ENCODE results near the gene CASP8. TPM values are rescaled to one million over a fixed set of nuclear protein-coding genes. Genes with fewer than 3 reads are reported as not detected.

Gene CASP8
- total and polyA plus RNA-seq, 2 of the 13 experiments (the other 11 are each of a cell fraction or from before 2014, with no cell fraction given), result 25.0 to 52.8 TPM

DNA sequence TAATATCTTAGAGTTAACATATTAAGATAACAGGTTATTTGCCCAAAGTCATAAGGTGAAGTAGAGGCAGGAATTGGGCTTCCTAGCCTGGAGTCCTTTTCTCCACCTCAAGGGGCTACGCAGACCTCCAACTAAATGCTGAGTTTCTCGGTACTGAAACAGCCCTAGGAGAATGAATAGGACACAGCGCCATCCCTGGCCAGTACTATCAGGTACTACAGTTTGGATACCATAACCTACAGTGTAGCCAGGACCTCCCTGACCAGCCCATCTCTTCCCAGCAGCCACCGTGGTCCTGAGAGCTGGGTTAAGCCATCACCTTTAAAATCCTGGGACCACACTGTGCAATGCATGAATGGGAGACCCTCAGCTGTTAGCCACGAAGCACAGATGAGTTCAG, 15.7 kb downstream of the CASP8 start:
- ChIA-PET POLR2A (no interaction called here), CTCF (ENCODE audit: low intra/inter-chr PET ratio, low total read pairs) (no interaction called here)
- TF ChIP-seq, protein P1, sequence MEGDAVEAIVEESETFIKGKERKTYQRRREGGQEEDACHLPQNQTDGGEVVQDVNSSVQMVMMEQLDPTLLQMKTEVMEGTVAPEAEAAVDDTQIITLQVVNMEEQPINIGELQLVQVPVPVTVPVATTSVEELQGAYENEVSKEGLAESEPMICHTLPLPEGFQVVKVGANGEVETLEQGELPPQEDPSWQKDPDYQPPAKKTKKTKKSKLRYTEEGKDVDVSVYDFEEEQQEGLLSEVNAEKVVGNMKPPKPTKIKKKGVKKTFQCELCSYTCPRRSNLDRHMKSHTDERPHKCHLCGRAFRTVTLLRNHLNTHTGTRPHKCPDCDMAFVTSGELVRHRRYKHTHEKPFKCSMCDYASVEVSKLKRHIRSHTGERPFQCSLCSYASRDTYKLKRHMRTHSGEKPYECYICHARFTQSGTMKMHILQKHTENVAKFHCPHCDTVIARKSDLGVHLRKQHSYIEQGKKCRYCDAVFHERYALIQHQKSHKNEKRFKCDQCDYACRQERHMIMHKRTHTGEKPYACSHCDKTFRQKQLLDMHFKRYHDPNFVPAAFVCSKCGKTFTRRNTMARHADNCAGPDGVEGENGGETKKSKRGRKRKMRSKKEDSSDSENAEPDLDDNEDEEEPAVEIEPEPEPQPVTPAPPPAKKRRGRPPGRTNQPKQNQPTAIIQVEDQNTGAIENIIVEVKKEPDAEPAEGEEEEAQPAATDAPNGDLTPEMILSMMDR (CRISPR knock-in tag; IDR thresholded peaks at IDR 0.05), result 0 out of 2 replicates have a peak, but pooled peaks have one; percentile 7
- TF ChIP-seq, protein P2, sequence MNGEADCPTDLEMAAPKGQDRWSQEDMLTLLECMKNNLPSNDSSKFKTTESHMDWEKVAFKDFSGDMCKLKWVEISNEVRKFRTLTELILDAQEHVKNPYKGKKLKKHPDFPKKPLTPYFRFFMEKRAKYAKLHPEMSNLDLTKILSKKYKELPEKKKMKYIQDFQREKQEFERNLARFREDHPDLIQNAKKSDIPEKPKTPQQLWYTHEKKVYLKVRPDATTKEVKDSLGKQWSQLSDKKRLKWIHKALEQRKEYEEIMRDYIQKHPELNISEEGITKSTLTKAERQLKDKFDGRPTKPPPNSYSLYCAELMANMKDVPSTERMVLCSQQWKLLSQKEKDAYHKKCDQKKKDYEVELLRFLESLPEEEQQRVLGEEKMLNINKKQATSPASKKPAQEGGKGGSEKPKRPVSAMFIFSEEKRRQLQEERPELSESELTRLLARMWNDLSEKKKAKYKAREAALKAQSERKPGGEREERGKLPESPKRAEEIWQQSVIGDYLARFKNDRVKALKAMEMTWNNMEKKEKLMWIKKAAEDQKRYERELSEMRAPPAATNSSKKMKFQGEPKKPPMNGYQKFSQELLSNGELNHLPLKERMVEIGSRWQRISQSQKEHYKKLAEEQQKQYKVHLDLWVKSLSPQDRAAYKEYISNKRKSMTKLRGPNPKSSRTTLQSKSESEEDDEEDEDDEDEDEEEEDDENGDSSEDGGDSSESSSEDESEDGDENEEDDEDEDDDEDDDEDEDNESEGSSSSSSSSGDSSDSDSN (CRISPR knock-in tag; IDR thresholded peaks at IDR 0.05), result no peak
- Histone ChIP-seq H3K36me3 (replicated peaks in 1 of 2; ENCODE audit: control insufficient read depth in 1 of 2, insufficient read depth in 2 of 2, low read length in 2 of 2) (peaks cover 18 to 72% of the 10 kb centered on the region in 2 experiments), H3K9ac (ENCODE audit: insufficient read depth, low read depth, low read length) (no peak overlapping the region), H3K27ac (ENCODE audit: extremely low read length, insufficient read depth, low read length) (no peak overlapping the region), H3K79me2 (ENCODE audit: insufficient read depth, low read length) (no peaks in the 10 kb centered on the region), H3K9me3 (ENCODE audit: low read length) (no peaks in the 10 kb centered on the region), H2AFZ (ENCODE audit: low read length) (no peak overlapping the region), H3K4me2 (ENCODE audit: low read depth, low read length) (no peak overlapping the region), H3K4me3 (replicated peaks in 1 of 3; ENCODE audit: insufficient read depth in 1 of 3, low read depth in 2 of 3, low read length in 3 of 3) (no peak overlapping the region), H3K27me3 (ENCODE audit: control insufficient read depth in 1 of 2, insufficient read depth in 2 of 2, low read length in 2 of 2) (no peaks in the 10 kb centered on the region), H4K20me1 (ENCODE audit: insufficient read depth, low read length) (no peaks in the 10 kb centered on the region), H3K4me1 (ENCODE audit: insufficient read depth, low read length) (0 out of 2 replicates have a peak, but pooled peaks cover 5% of the 10 kb centered on the region)
- DNase-seq (ENCODE audit: low spot score), result no peak
- intact Hi-C loops (cut with micrococcal nuclease; ENCODE audit: unreplicated experiment) (no loop called here), in situ Hi-C loops (cut with HindIII; ENCODE audit: extremely low pct_ligation_motif_present, low pct_unique_long_range_greater_than_20kb) (no loop called here)
- WGBS (ENCODE audit: low lambda C conversion rate), result 91% methylated on average over 5 of the region's 5 CpGs
- BruUV-seq (replicated peaks), result no TSS peak
- no peak for FAIRE-seq
- peak; percentile 76 for ATAC-seq

DNA sequence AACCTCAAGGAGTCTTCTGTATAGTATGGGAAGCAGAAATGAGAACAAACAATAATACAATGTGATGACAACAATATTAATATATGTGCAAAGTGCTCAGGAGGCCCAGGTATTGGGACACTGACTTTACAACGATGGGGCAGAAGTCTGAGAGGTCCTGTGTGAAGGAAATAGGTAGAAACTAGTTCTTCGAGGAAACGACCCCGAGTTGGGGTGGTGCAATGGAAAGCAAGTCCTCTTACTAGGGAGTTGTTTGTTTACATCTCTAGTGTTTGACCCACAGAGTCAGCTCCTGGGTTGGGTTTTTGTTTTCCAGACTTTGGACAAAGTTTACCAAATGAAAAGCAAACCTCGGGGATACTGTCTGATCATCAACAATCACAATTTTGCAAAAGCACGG, 16.2 kb downstream of the CASP8 start:
- no peak for TF ChIP-seq TSC22D2 (CRISPR knock-in tag; IDR thresholded peaks at IDR 0.05; ENCODE audit: borderline replicate concordance)
- TF ChIP-seq ZNF468 (CRISPR knock-in tag; IDR thresholded peaks at IDR 0.05), result no peak
- TF ChIP-seq RFX5 (IDR thresholded peaks at IDR 0.05; ENCODE audit: low read depth, low read length), result no peak
- no peak for TF ChIP-seq NCOA5 (CRISPR knock-in tag; IDR thresholded peaks at IDR 0.05)
- no peak for TF ChIP-seq GZF1 (CRISPR knock-in tag; IDR thresholded peaks at IDR 0.05)
- TF ChIP-seq HNRNPL (IDR thresholded peaks at IDR 0.05; ENCODE audit: low read depth, low read length), result no peak
- intact Hi-C loops (cut with micrococcal nuclease; ENCODE audit: unreplicated experiment), result no loop called here
- Histone ChIP-seq H3K9me3 (ENCODE audit: low read length) (no peaks in the 10 kb centered on the region), H3K4me3 (replicated peaks in 1 of 3; ENCODE audit: insufficient read depth in 1 of 3, low read depth in 2 of 3, low read length in 3 of 3) (no peak overlapping the region), H3K36me3 (replicated peaks in 1 of 2; ENCODE audit: control insufficient read depth in 1 of 2, insufficient read depth in 2 of 2, low read length in 2 of 2) (peaks cover 18 to 70% of the 10 kb centered on the region in 2 experiments), H3K4me1 (ENCODE audit: insufficient read depth, low read length) (0 out of 2 replicates have a peak, but pooled peaks cover 5% of the 10 kb centered on the region), H3K79me2 (ENCODE audit: insufficient read depth, low read length) (no peaks in the 10 kb centered on the region), H3K9ac (ENCODE audit: insufficient read depth, low read depth, low read length) (no peak overlapping the region), H4K20me1 (ENCODE audit: insufficient read depth, low read length) (no peaks in the 10 kb centered on the region), H3K27ac (ENCODE audit: extremely low read length, insufficient read depth, low read length) (no peak overlapping the region), H3K27me3 (ENCODE audit: control insufficient read depth in 1 of 2, insufficient read depth in 2 of 2, low read length in 2 of 2) (no peaks in the 10 kb centered on the region), H2AFZ (ENCODE audit: low read length) (no peak overlapping the region), H3K4me2 (ENCODE audit: low read depth, low read length) (no peak overlapping the region)
- ChIA-PET CTCF (ENCODE audit: low intra/inter-chr PET ratio, low total read pairs) (no interaction called here), POLR2A (no interaction called here)
- in situ Hi-C loops (cut with HindIII; ENCODE audit: extremely low pct_ligation_motif_present, low pct_unique_long_range_greater_than_20kb), result no loop called here
- FAIRE-seq, result no peak
- no peak for DNase-seq (ENCODE audit: low spot score)
- WGBS (ENCODE audit: low lambda C conversion rate), result 93% methylated on average over 6 of the region's 6 CpGs
- no peak for ATAC-seq
- BruUV-seq (replicated peaks), result no TSS peak

All from HepG2 (cell line).